ENCODE data around the gene C1QTNF1.

C1QTNF1 gene

GRCh38 chr17:79023886-79024771 is at the start of gene C1QTNF1:
C1QTNF1 (plus strand) TSS chr17:79024169; CDS start chr17:79043969, 19,800 bp downstream.
- peak; percentile 44 for DNase-seq

- no peak for DNase-seq
Observed at GRCh38 chr17:78974635-78975591, 49.1 kb upstream of the C1QTNF1 start.

GRCh38 chr17:78976907-78977680 is 46.9 kb upstream of the C1QTNF1 start:
- no peak for DNase-seq

- no peak for DNase-seq
Observed at GRCh38 chr17:78977681-78977943, 46.4 kb upstream of the C1QTNF1 start.

GRCh38 chr17:78977997-78978973 is 45.7 kb upstream of the C1QTNF1 start:
- DNase-seq = no peak

GRCh38 chr17:78979780-78980623 is 44.0 kb upstream of the C1QTNF1 start, which contains the start of gene LGALS3BP:
LGALS3BP (minus strand) TSS chr17:78979923; CDS start chr17:78977191, 2,732 bp downstream.
- DNase-seq = peak; percentile 96

- DNase-seq = no peak
Observed at GRCh38 chr17:78980624-78980972, 43.4 kb upstream of the C1QTNF1 start.

- no peak for DNase-seq
Observed at GRCh38 chr17:78981010-78981888, 42.7 kb upstream of the C1QTNF1 start.

GRCh38 chr17:78985395-78985794 is 38.6 kb upstream of the C1QTNF1 start:
- DNase-seq = no peak

GRCh38 chr17:78986048-78986648 is 37.8 kb upstream of the C1QTNF1 start:
- DNase-seq = peak; percentile 29

- peak; percentile 81 for DNase-seq
Observed at GRCh38 chr17:78986649-78987328, 37.2 kb upstream of the C1QTNF1 start.

GRCh38 chr17:78988152-78988551 is 35.8 kb upstream of the C1QTNF1 start:
- DNase-seq = no peak

- DNase-seq = no peak
Observed at GRCh38 chr17:78990349-78991016, 33.5 kb upstream of the C1QTNF1 start.

- DNase-seq = no peak
Observed at GRCh38 chr17:78991017-78991738, 32.8 kb upstream of the C1QTNF1 start.

GRCh38 chr17:78991906-78992532 is 31.9 kb upstream of the C1QTNF1 start:
- no peak for DNase-seq

GRCh38 chr17:78992542-78993212 is 31.3 kb upstream of the C1QTNF1 start:
- no peak for DNase-seq

All from NCI-H345 (cell line).